ENCODE measurements around the gene DRD3. TPM values are rescaled to one million over a fixed set of nuclear protein-coding genes. Genes with fewer than 3 reads are reported as not detected.

Gene DRD3
- total RNA-seq, 1 experiment from 2014 or later, result not detected

DNA sequence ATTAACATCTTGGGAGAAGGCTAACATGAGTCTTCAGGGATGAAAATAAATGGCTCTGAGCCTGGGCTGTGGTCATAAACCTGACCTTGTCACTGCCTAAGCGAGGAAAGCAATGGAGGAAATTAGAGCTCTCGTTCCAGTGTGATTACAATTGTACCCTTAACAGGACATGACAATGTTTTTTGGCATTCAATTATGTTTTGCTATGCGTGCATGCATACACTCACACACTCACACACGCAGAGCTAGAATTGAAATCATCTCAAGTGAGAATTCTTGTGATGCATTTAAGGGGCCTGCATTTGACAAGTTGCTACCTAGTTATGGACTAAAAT, 34.4 kb upstream of the DRD3 start:
- Histone ChIP-seq H3K36me3 (replicated peaks; ENCODE audit: control insufficient read depth, insufficient read depth, low read length) (no peaks in the 10 kb centered on the region), H3K4me3 (ENCODE audit: insufficient read depth, low read depth, low read length) (no peak overlapping the region), H3K27me3 (ENCODE audit: control insufficient read depth, insufficient read depth, low read length) (no peaks in the 10 kb centered on the region; the same call in 1 of the 2 replicates)
- DNase-seq, result no peak

DNA sequence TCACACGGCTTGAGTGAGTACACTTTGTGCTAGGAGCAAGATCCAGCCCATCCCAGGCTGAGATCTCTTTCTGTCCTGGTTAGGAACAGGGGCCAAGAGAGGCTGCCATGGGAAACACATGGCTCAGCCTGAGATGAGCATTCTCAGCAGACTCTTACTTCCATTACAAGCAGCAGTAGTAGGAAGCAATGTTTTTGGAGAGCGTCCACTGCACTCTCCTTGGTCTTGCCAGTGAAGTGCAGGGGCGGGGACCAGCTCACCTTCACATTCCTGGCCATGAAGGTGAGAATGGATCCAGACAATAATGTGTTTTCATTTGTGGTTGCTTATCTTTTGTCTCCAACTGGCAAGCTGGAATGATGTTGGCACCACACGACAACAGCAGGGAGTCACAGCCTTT, 33.8 kb upstream of the DRD3 start:
- Histone ChIP-seq H3K36me3 (replicated peaks; ENCODE audit: control insufficient read depth, insufficient read depth, low read length) (no peaks in the 10 kb centered on the region), H3K27me3 (ENCODE audit: control insufficient read depth, insufficient read depth, low read length) (no peaks in the 10 kb centered on the region; the same call in 1 of the 2 replicates), H3K4me3 (ENCODE audit: insufficient read depth, low read depth, low read length) (no peak overlapping the region)
- no peak for DNase-seq

DNA sequence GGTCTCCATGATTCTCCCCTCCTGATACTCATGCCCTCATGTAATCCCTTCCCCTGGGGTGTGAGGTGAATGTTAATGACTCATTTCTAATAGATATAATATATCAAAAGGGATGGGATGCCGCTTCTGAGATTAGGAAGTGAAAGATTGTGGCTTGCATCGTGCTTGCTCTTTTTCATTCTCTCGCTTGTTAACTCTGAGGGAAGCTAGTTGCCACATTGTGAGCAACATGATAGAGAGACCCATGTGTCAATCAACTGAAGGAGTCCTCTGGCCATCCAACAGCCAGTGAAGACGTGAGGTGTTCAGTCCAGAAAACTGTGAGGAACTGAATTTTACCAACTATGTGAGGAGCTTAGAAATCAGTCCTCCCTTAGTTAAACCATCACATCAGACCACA, 28.9 kb upstream of the DRD3 start:
- no peak for DNase-seq
- Histone ChIP-seq H3K36me3 (replicated peaks; ENCODE audit: control insufficient read depth, insufficient read depth, low read length) (no peaks in the 10 kb centered on the region), H3K4me3 (ENCODE audit: insufficient read depth, low read depth, low read length) (no peak overlapping the region), H3K27me3 (ENCODE audit: control insufficient read depth, insufficient read depth, low read length) (no peaks in the 10 kb centered on the region)

DNA sequence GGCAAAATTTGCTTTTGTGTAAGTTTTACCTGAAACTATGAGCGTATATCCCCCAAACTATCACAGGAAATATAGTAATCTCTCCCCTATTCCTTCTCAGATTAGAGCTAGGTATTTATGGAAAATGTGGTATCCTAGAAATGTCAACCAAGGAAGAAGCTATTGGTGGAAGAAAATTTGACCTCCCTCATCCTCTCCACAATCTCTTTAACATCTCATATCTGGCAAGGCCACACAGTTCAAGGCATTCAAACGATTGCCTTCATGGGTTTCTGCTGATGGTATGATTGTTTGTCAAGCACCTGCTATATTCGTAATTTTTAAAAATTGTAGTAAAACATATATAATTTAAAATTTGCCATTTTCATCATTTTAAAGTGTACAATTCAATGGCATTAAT, 27.5 kb upstream of the DRD3 start:
- no peak for DNase-seq
- H3K4me3 ChIP-seq (ENCODE audit: insufficient read depth, low read depth, low read length), result no peak overlapping the region
- no peaks in the 10 kb centered on the region for H3K27me3 ChIP-seq (ENCODE audit: control insufficient read depth, insufficient read depth, low read length)
- H3K36me3 ChIP-seq (replicated peaks; ENCODE audit: control insufficient read depth, insufficient read depth, low read length), result no peaks in the 10 kb centered on the region

DNA sequence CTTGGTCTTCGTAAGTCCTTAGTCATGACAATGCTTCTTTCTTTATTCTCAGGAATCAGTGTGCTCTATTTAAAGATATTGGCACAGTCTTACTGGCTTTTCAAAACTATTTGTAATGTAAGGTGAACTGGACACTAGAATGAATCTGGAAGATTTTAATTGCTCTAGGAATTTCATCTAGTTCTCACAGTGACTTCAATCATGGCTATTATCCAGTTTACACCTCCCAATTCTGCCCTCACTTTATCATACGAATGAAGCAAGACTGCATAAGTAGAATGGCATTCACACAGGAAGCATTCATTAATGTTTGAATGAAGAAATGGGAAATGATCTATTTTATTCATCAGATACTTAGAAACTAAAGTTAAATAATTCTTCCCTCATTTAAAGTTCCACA, 26.7 kb upstream of the DRD3 start:
- H3K4me3 ChIP-seq (ENCODE audit: insufficient read depth, low read depth, low read length), result no peak overlapping the region
- no peak for DNase-seq
- no peaks in the 10 kb centered on the region for H3K27me3 ChIP-seq (ENCODE audit: control insufficient read depth, insufficient read depth, low read length)
- H3K36me3 ChIP-seq (replicated peaks; ENCODE audit: control insufficient read depth, insufficient read depth, low read length), result no peaks in the 10 kb centered on the region

DNA sequence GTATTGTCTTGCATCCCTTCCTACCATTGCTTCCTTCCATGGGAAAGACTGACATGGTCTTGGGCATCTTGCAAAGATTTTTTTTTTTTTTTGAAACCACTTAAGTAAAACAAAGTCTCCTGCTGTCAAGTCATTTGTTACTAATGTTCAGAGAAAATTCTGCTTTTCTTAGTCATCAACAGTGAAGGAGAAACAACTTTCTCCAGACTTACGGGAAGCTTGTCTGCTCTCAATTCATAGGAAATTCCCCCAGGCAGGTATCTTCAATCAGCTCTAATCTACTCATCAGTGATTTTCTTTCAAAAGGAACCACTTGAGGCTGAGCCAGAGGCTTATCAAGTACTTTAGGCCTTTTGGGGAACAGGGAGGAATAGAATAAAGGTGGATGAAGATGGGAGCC, 15.9 kb upstream of the DRD3 start:
- no peaks in the 10 kb centered on the region for H3K27me3 ChIP-seq (ENCODE audit: control insufficient read depth, insufficient read depth, low read length)
- DNase-seq, result no peak
- no peak overlapping the region for H3K4me3 ChIP-seq (ENCODE audit: insufficient read depth, low read depth, low read length)
- H3K36me3 ChIP-seq (replicated peaks; ENCODE audit: control insufficient read depth, insufficient read depth, low read length), result no peaks in the 10 kb centered on the region

DNA sequence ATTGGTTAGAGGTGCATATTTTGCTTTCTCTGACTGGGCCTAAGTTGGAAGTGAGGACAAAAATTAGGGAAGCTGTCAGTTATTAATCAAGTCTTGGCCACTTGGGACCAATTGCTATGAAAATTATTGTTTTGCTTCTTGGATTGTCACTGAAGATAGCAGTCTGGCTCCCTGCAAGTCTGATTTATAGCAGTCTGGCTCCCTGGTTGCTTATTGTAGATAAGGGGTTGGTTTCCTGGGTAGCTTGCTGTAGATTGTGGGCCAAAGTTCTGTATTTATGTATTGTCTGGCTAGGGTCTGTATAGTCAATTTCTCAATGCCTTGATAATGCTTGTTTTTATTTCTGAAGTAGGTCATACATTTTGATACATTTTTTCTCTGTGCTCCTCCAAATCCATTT, 13.3 kb upstream of the DRD3 start:
- DNase-seq, result no peak
- H3K27me3 ChIP-seq (ENCODE audit: control insufficient read depth, insufficient read depth, low read length), result no peaks in the 10 kb centered on the region
- H3K4me3 ChIP-seq (ENCODE audit: insufficient read depth, low read depth, low read length), result no peak overlapping the region
- no peaks in the 10 kb centered on the region for H3K36me3 ChIP-seq (replicated peaks; ENCODE audit: control insufficient read depth, insufficient read depth, low read length)

DNA sequence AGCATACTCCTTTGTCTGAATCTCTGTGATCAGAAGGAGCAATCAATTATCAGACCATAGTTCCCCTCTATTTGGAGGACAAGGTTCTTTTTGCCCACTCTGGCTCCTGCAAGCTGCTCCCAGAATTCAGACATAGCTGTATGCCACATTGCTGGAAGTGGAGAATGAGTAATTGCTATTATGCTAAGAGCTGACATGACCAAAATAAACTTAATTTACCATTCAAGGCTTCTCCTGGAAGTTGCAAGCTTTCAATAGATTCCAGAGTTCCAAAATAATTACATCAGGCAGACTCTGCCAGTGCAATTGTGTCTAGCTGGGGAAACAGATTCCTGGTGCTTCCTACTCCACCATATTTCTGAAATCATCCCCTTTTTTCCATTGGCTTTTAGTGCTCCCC, 7.6 kb upstream of the DRD3 start:
- H3K36me3 ChIP-seq (replicated peaks; ENCODE audit: control insufficient read depth, insufficient read depth, low read length), result no peaks in the 10 kb centered on the region
- H3K4me3 ChIP-seq (ENCODE audit: insufficient read depth, low read depth, low read length), result no peak overlapping the region
- H3K27me3 ChIP-seq (ENCODE audit: control insufficient read depth, insufficient read depth, low read length), result no peaks in the 10 kb centered on the region
- no peak for DNase-seq

DNA sequence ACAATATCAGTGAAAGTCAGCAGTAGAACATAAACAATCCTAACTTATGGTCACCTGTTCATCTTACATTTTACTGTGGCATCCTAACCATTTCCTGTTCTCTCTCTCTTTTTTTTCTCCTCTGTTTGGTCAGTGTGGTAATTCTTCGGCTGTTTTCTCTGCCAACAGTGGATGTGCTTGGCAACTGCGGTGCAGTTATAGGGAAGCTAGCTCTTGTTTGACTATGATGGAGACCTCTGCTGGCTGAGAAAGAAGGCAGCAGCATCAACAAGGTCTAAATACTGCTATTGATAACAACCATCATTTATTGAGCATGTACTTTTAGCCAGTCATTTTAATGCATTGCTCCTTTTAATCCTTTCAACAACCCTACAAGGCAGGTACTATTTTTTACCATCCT, 723 bp upstream of the DRD3 start:
- Histone ChIP-seq H3K4me3 (ENCODE audit: insufficient read depth, low read depth, low read length) (no peak overlapping the region), H3K36me3 (replicated peaks; ENCODE audit: control insufficient read depth, insufficient read depth, low read length) (no peaks in the 10 kb centered on the region), H3K27me3 (ENCODE audit: control insufficient read depth, insufficient read depth, low read length) (no peaks in the 10 kb centered on the region)
- peak; percentile 38 for DNase-seq

DNA sequence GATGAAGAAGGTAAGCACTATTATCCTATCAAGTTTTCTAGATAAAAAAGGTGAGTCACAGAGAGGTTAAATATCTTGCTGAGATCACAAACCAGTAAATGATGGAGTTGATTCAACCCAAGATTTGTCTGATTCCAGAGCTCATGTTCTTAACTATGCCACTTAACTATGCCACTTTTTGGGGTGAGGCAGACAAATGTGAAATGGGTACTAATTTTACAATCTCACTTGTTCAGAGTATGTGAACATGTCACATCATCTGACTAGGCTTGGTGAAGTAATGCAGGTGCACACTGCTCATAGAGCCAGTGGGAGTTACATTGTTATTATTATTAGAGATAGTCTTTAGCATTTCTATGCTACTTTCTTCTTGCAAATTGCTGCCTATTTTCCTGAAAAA, 2.0 kb downstream of the DRD3 start:
- no peak for DNase-seq

DNA sequence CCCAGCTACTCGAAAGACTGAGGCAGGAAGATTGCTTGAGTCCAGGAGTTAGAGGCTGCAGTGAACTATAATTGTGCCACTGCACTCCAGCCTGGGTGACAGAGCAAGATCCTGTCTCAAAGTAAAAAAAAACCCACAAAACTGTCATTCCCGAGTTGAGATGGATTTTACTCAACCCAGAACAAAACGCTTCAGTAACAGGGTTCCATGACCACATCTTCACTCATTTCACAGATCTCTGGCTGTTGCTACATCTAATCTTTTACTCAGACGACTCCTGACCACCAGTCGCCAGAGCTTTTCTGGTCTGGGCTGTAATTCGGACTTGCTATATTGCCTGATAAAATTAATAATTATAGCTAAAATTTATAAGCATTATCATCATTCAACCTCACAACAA, 2.4 kb downstream of the DRD3 start:
- Histone ChIP-seq H3K36me3 (replicated peaks; ENCODE audit: control insufficient read depth, insufficient read depth, low read length) (no peaks in the 10 kb centered on the region), H3K27me3 (ENCODE audit: control insufficient read depth, insufficient read depth, low read length) (no peaks in the 10 kb centered on the region), H3K4me3 (ENCODE audit: insufficient read depth, low read depth, low read length) (no peak overlapping the region)
- DNase-seq, result no peak

More for the DNA sequence above, 2.0 kb downstream of the DRD3 start:
- H3K36me3 ChIP-seq (replicated peaks; ENCODE audit: control insufficient read depth, insufficient read depth, low read length), result no peaks in the 10 kb centered on the region
- no peaks in the 10 kb centered on the region for H3K27me3 ChIP-seq (ENCODE audit: control insufficient read depth, insufficient read depth, low read length)
- no peak overlapping the region for H3K4me3 ChIP-seq (ENCODE audit: insufficient read depth, low read depth, low read length)

DNA sequence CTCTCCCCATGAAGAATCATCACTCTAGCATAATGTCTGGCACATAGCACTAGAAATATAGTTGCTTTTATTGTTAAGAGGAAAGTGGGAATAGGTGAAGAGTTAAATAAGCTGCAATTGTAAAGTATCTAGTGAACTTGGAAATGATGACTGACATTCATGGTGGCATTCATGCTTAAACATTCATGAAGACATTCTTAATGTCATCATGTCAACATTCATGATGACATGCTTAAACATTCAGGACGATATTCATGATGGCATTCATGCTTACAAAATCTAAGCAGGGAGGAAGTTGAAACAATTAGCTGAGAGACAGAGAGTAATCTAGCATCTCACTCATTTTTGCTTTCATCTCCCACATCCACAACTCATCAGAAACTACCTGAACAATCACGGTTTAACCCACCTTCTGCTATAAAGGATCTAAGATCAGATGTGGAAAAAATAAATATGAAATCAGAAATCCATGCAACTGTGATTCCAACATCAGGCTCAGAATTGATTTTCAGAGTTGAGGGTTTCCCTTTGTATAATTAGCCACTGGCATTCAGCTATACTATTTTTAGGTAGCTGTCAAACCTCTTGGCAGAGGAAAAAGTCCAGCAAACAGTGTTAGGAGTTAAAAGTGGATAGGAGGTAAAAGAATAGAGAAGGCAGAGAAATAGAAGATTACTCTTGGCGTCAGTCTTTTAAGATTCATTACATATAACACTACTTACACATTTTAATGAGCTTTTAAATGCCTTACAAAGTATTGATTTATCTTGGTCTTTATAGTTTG, 3.5 kb downstream of the DRD3 start:
- no peaks in the 10 kb centered on the region for H3K36me3 ChIP-seq (replicated peaks; ENCODE audit: control insufficient read depth, insufficient read depth, low read length)
- H3K4me3 ChIP-seq (ENCODE audit: insufficient read depth, low read depth, low read length), result no peak overlapping the region
- DNase-seq, result no peak
- H3K27me3 ChIP-seq (ENCODE audit: control insufficient read depth, insufficient read depth, low read length), result no peaks in the 10 kb centered on the region

DNA sequence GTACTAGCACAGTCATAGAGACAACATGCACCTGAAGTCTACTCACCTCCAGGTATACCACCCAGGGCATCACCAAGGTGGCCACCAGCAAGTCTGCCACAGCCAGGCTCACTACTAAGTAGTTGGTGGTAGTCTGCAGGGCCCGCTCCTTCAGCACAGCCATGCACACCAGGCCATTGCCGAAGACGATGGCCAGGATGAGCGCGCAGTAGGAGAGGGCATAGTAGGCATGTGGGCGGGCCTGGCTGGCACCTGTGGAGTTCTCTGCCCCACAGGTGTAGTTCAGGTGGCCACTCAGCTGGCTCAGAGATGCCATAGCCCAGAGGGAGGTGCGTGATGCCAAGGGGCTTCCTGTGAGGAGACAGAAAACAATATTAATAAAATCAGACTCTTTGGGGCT, 7.2 kb downstream of the DRD3 start:
- Histone ChIP-seq H3K27me3 (ENCODE audit: control insufficient read depth, insufficient read depth, low read length) (no peaks in the 10 kb centered on the region), H3K36me3 (replicated peaks; ENCODE audit: control insufficient read depth, insufficient read depth, low read length) (no peaks in the 10 kb centered on the region), H3K4me3 (ENCODE audit: insufficient read depth, low read depth, low read length) (no peak overlapping the region)
- DNase-seq, result no peak

DNA sequence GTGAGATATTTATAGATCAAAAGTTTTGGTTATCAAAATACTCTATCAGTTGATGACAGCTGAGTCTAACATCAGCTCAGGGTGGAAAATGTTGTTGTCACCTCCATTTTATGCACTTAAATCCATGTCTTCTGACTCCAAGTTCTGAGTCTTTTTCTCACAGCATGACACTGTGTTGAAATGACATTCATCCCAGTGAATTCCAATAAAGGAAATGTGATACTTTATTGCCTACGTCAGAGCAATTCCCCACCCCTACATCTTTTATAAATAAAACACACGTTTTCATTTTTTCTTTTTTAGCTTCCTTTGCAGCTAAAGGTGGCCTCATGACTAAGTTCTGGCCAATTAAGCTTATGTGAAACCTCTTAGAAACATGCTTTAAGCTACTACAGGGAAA, 10.7 kb downstream of the DRD3 start:
- Histone ChIP-seq H3K36me3 (replicated peaks; ENCODE audit: control insufficient read depth, insufficient read depth, low read length) (no peaks in the 10 kb centered on the region), H3K4me3 (ENCODE audit: insufficient read depth, low read depth, low read length) (no peak overlapping the region), H3K27me3 (ENCODE audit: control insufficient read depth, insufficient read depth, low read length) (no peaks in the 10 kb centered on the region)
- DNase-seq, result no peak

DNA sequence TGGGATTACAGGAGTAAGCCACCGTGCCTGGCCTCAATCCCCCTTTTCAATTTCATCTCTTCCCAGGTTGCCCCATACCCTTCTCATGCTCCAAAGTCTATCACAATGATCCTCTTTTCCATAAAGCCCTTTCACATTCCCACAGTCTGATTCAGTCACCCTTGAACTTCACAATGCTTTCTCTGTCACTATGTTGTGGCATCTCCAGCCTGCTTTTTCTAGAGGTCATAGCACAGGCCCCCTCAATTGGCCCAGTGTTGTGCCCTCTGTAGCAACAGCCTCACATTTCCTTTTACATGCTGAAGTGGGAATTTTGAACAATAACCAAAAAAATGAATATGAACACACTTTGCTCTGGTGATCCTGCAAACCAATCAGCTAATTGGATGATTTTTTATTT, 21.5 kb downstream of the DRD3 start:
- DNase-seq, result no peak
- Histone ChIP-seq H3K27me3 (ENCODE audit: control insufficient read depth, insufficient read depth, low read length) (no peaks in the 10 kb centered on the region), H3K4me3 (ENCODE audit: insufficient read depth, low read depth, low read length) (no peak overlapping the region), H3K36me3 (replicated peaks; ENCODE audit: control insufficient read depth, insufficient read depth, low read length) (no peaks in the 10 kb centered on the region)

DNA sequence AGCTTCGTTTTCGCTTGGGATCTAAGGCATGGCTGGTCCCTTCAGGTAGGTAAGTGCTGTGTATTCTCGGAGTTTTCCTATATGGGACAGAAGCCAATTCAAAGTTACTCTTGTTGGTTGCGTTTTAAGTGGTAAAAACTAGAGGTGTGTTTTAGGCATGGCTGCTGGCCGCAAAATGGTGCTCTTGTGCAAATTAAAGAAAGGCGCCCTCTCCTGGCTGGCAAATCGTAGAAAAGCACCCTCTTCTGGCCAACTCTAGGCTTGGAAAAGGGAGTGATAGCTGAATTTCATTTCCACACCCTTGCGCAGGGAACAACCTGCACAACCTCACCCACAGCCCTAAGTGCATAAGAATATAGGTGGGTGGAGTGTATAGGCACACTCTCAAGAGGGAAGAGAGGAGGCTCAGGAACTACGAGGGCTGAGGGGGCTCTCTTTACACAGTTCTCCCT, 23.5 kb downstream of the DRD3 start:
- H3K36me3 ChIP-seq (replicated peaks; ENCODE audit: control insufficient read depth, insufficient read depth, low read length), result no peaks in the 10 kb centered on the region
- H3K4me3 ChIP-seq (ENCODE audit: insufficient read depth, low read depth, low read length), result no peak overlapping the region
- no peaks in the 10 kb centered on the region for H3K27me3 ChIP-seq (ENCODE audit: control insufficient read depth, insufficient read depth, low read length)
- DNase-seq, result no peak

Measured in H7 (cell line).